OCI-LY7 (cell line): Measurements from ENCODE around the gene CRABP2. TPM values are rescaled to one million over a fixed set of nuclear protein-coding genes. Genes with fewer than 3 reads are reported as not detected.

ENCODE experiments used
- BruUV-seq: library from RNA; stranded (reverse); fragments of 400-500 nt; replicated peaks from 2 replicates; lab custom pipeline; 2021; lab: Mats Ljungman, UMichigan
- CTCF ChIA-PET: fragments of 300-600 bp; sonication (Branson Sonifier 250); formaldehyde crosslinking; loops from one replicate; lab custom pipeline; 2022; ENCODE audit warnings: antibody characterized with exemption; ENCODE audit not compliant: unreplicated experiment; lab: Charles Lee
- POLR2A ChIA-PET: fragments of 300-600 bp; sonication (Branson Sonifier 250); formaldehyde crosslinking; loops from one replicate; lab custom pipeline; 2022; ENCODE audit warnings: antibody characterized with exemption; lab: Charles Lee
- DNase-seq: peaks from one replicate; pipeline ENCODE4 v3.0.0-alpha.2; 2015; ENCODE audit warnings: low spot score
- H2AFZ ChIP-seq: fragments of 200-600 bp; sonication (generic), shearing (Covaris generic); 2 replicates; pipeline ENCODE4 v1.6.1; 2014; ENCODE audit warnings: mild to moderate bottlenecking, antibody characterized with exemption, low read length, moderate library complexity
- H3K27ac ChIP-seq: fragments of 200-600 bp; sonication (generic); 2 replicates; pipeline ENCODE4 v1.5.1; 2014; ENCODE audit warnings: mixed run types, low read depth, mild to moderate bottlenecking, moderate library complexity, low read length, inconsistent platforms; ENCODE audit not compliant: poor library complexity, severe bottlenecking
- H3K36me3 ChIP-seq: fragments of 200-600 bp; sonication (generic); 2 replicates; pipeline ENCODE4 v1.6.1; 2014; ENCODE audit warnings: mild to moderate bottlenecking, antibody characterized with exemption, low read length, moderate library complexity, mixed read lengths; ENCODE audit not compliant: insufficient read depth
- H3K4me1 ChIP-seq: fragments of 200-600 bp; sonication (generic); 2 replicates; pipeline ENCODE4 v1.5.1; 2014; ENCODE audit warnings: mild to moderate bottlenecking, low read length; ENCODE audit not compliant: insufficient read depth, poor library complexity, severe bottlenecking
- H3K4me2 ChIP-seq: fragments of 200-600 bp; sonication (generic); 2 replicates; pipeline ENCODE4 v1.6.1; 2014; ENCODE audit warnings: mild to moderate bottlenecking, low read length
- H3K4me3 ChIP-seq: fragments of 200-600 bp; sonication (generic); 2 replicates; pipeline ENCODE4 v1.5.1; 2014; ENCODE audit warnings: mild to moderate bottlenecking, low read depth, low read length; ENCODE audit not compliant: poor library complexity, severe bottlenecking
- H3K79me2 ChIP-seq: fragments of 200-600 bp; sonication (generic); 2 replicates; pipeline ENCODE4 v1.6.1; 2016; ENCODE audit warnings: low read depth, mild to moderate bottlenecking, low read length, moderate library complexity, mixed read lengths; ENCODE audit not compliant: insufficient read depth
- H3K9me2 ChIP-seq: fragments of 200-600 bp; sonication (generic); 2 replicates; pipeline ENCODE4 v1.6.1; 2016; ENCODE audit warnings: mild to moderate bottlenecking, low read length, mixed read lengths; ENCODE audit not compliant: insufficient read depth
- H3K9me3 ChIP-seq: fragments of 200-600 bp; sonication (generic); 2 replicates; pipeline ENCODE4 v1.6.1; 2014; ENCODE audit warnings: mild to moderate bottlenecking, mixed run types, low read length, mixed read lengths
- H4K20me1 ChIP-seq: fragments of 200-600 bp; sonication (generic); 2 replicates; pipeline ENCODE4 v1.6.1; 2014; ENCODE audit warnings: mild to moderate bottlenecking, antibody characterized with exemption, low read length, moderate library complexity, mixed read lengths; ENCODE audit not compliant: insufficient read depth
- CTCF ChIP-seq: fragments of 200-600 bp; sonication (generic); conservative IDR thresholded peaks from 2 replicates; pipeline ENCODE4 v1.5.1; 2014; ENCODE audit warnings: mild to moderate bottlenecking, antibody characterized with exemption, low read length, moderate library complexity, mixed read lengths
- EZH2phosphoT487 ChIP-seq: fragments of 200-600 bp; sonication (generic); IDR thresholded peaks from 2 replicates; pipeline ENCODE4 v1.6.1; 2018; ENCODE audit warnings: low read depth, borderline replicate concordance, mild to moderate bottlenecking, mixed run types, antibody characterized with exemption, low read length, moderate library complexity, mixed read lengths
- intact Hi-C: fragments of 100-400 bp; cut with micrococcal nuclease; formaldehyde crosslinking; loops from one replicate; pipeline ENCODE4 v1.10.0; 2022; ENCODE audit not compliant: unreplicated experiment
- total RNA-seq, 2 experiments: library from RNA; depleted of rRNA in 1 of 2; stranded (reverse); fragments of >200 nt in 1 of 2; shearing (Covaris generic) in 1 of 2; gene quantifications; 2 replicates each; pipeline ENCODE4 v1.2.3, GENCODE V29; 2014 to 2022

CRABP2 gene
- total RNA-seq, 2 experiments from 2014 or later = 2.1 to 2.8 TPM

- Histone ChIP-seq H3K4me1 (peaks cover 51% of the 10 kb centered on the region), H3K9me2 (no peaks in the 10 kb centered on the region)
- CTCF ChIA-PET = interaction anchor here (0.6 to 1.9 kb wide), 3 partner anchors 32 to 219 kb away, joined by 3 to 12 read pairs (median 7); no protein-coding TSS in a partner anchor
These were observed 46.3 kb downstream of the CRABP2 start for GRCh38 chr1:156658945-156659574.

DNA sequence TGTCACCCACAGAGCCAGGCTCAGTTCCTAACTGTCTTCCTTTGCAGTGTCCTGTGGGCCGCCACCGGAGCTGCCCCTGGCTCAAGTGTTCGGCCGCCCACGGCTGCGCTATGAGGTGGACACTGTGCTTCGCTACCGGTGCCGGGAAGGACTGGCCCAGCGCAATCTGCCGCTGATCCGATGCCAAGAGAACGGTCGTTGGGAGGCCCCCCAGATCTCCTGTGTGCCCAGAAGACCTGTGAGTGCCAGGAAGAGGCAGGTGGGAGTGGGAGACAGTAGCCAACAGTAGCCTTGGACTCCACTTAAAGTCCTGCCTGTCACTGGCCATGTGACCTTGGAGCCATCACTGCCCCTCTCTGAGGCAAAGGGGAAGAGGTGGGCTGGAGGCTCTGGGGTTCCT lies 46.9 kb downstream of the CRABP2 start:
- intact Hi-C loops = no loop called here
- no peak for DNase-seq
- Histone ChIP-seq H3K36me3 (no peaks in the 10 kb centered on the region), H3K4me3 (no peak overlapping the region), H2AFZ (no peak overlapping the region), H3K4me1 (peaks cover 46% of the 10 kb centered on the region), H3K27ac (no peak overlapping the region), H3K9me2 (no peaks in the 10 kb centered on the region), H4K20me1 (no peaks in the 10 kb centered on the region), H3K9me3 (no peaks in the 10 kb centered on the region), H3K79me2 (no peaks in the 10 kb centered on the region), H3K4me2 (no peak overlapping the region)
- no peak for TF ChIP-seq CTCF
- CTCF ChIA-PET = interaction anchor here (1.0 to 1.9 kb wide), 3 partner anchors 29 to 34 kb away, joined by 4 to 12 read pairs (median 7); no protein-coding TSS in a partner anchor
- POLR2A ChIA-PET = interaction anchor here (0.8 to 1.5 kb wide), 2 partner anchors 20 to 294 kb away, joined by 3 read pairs; no protein-coding TSS in a partner anchor
- BruUV-seq = no TSS peak

More at GRCh38 chr1:156658945-156659574, 46.3 kb downstream of the CRABP2 start:
- Histone ChIP-seq H2AFZ (no peak overlapping the region), H3K9me3 (no peaks in the 10 kb centered on the region), H3K4me3 (no peak overlapping the region), H3K36me3 (no peaks in the 10 kb centered on the region), H3K27ac (no peak overlapping the region), H3K79me2 (no peaks in the 10 kb centered on the region), H4K20me1 (no peaks in the 10 kb centered on the region), H3K4me2 (no peak overlapping the region)
- DNase-seq = no peak
- intact Hi-C loops = no loop called here
- POLR2A ChIA-PET = interaction anchor here (0.5 to 0.9 kb wide), 3 partner anchors 32 to 201 kb away, joined by 3 to 11 read pairs (median 4); no protein-coding TSS in a partner anchor
- BruUV-seq = no TSS peak
- TF ChIP-seq CTCF (no peak), EZH2phosphoT487 (no peak)
